H1 (cell line): ENCODE results near the gene SH2D5. TPM values are rescaled to one million over a fixed set of nuclear protein-coding genes. Genes with fewer than 3 reads are reported as not detected.

Experiments used
- CTCF ChIA-PET: fragments of 300-600 bp; sonication (Branson Sonifier 250); formaldehyde crosslinking; loops from one replicate; lab custom pipeline; 2021; ENCODE audit not compliant: partially characterized antibody; lab: Charles Lee
- POLR2A ChIA-PET: fragments of 300-600 bp; sonication (Branson Sonifier 250); formaldehyde crosslinking; loops from one replicate; lab custom pipeline; 2021; ENCODE audit warnings: inconsistent platforms; ENCODE audit not compliant: partially characterized antibody; lab: Charles Lee
- DNase-seq, 2 experiments: peaks; one replicate each; pipeline versions ENCODE4 v3.0.0 to v3.0.0-alpha.2; 2010 to 2022; ENCODE audit warnings: low spot score in 2 of 2, low read depth in 1 of 2, mixed read lengths in 1 of 2
- FAIRE-seq: peaks from 2 replicates; lab custom pipeline; 2011; peaks lifted over from hg19 to GRCh38; lab: Jason Lieb, UNC
- H2AFZ ChIP-seq: 2 replicates; pipeline ENCODE4 v1.8.1; 2012; ENCODE audit warnings: low read length, inconsistent platforms
- H2AK5ac ChIP-seq: 2 replicates; pipeline ENCODE4 v1.6.1; 2013; ENCODE audit warnings: low read depth, low read length
- H2BK120ac ChIP-seq: replicated peaks from 2 replicates; pipeline ENCODE3; 2013; ENCODE audit warnings: low read depth, low read length, inconsistent platforms
- H2BK12ac ChIP-seq: 2 replicates; pipeline ENCODE4 v1.6.1; 2013; ENCODE audit warnings: low read depth, low read length
- H2BK15ac ChIP-seq: 2 replicates; pipeline ENCODE4 v1.6.1; 2013; ENCODE audit warnings: low read length
- H2BK20ac ChIP-seq: 2 replicates; pipeline ENCODE4 v1.6.1; 2013; ENCODE audit warnings: low read length
- H2BK5ac ChIP-seq: 2 replicates; pipeline ENCODE4 v1.6.1; 2013; ENCODE audit warnings: low read depth, low read length
- H3K14ac ChIP-seq: 2 replicates; pipeline ENCODE4 v1.6.1; 2013; ENCODE audit warnings: inconsistent platforms; ENCODE audit not compliant: insufficient read length
- H3K18ac ChIP-seq: 2 replicates; pipeline ENCODE4 v1.6.1; 2013; ENCODE audit warnings: low read length; ENCODE audit errors: extremely low read depth
- H3K23ac ChIP-seq: 2 replicates; pipeline ENCODE4 v1.6.1; 2013; ENCODE audit warnings: inconsistent platforms; ENCODE audit not compliant: insufficient read length
- H3K23me2 ChIP-seq: 2 replicates; pipeline ENCODE4 v1.6.1; 2013; ENCODE audit warnings: low read depth, low read length
- H3K27ac ChIP-seq: 2 replicates; pipeline ENCODE4 v1.6.1; 2011; ENCODE audit warnings: low read depth, low read length, inconsistent platforms
- H3K27me3 ChIP-seq, 4 experiments: replicated peaks in 1 of 4; 1 replicate in 1 of 4; 2 replicates in 3 of 4; pipeline versions ENCODE4 v1.6.1 to v1.8.1; 2011 to 2013; ENCODE audit warnings: low read length in 3 of 4, mild to moderate bottlenecking in 3 of 4, inconsistent platforms in 2 of 4, mixed read lengths in 2 of 4, moderate library complexity in 1 of 4; ENCODE audit not compliant: control insufficient read depth in 3 of 4, insufficient read depth in 3 of 4; ENCODE audit errors: extremely low read depth in 1 of 4
- H3K36me3 ChIP-seq, 4 experiments: 2 replicates each; pipeline versions ENCODE4 v1.6.1 to v1.8.1; 2011 to 2013; ENCODE audit warnings: mild to moderate bottlenecking in 4 of 4, low read length in 3 of 4, moderate library complexity in 2 of 4, control low read depth in 1 of 4, inconsistent platforms in 1 of 4; ENCODE audit not compliant: insufficient read depth in 4 of 4, control insufficient read depth in 2 of 4
- H3K4ac ChIP-seq: replicated peaks from 2 replicates; pipeline ENCODE3; 2013; ENCODE audit warnings: low read length, low read depth, mixed read lengths, inconsistent platforms; ENCODE audit not compliant: insufficient read length
- H3K4me1 ChIP-seq, 4 experiments: replicated peaks in 1 of 4; 1 replicate in 1 of 4; 2 replicates in 3 of 4; pipeline versions ENCODE4 v1.6.1 to v1.8.1; 2011 to 2013; ENCODE audit warnings: low read length in 3 of 4, inconsistent platforms in 2 of 4, mixed read lengths in 1 of 4; ENCODE audit not compliant: insufficient read depth in 4 of 4, control insufficient read depth in 3 of 4
- H3K4me2 ChIP-seq, 2 experiments: 2 replicates each; pipeline versions ENCODE4 v1.6.1 to v1.8.1; 2011 to 2013; ENCODE audit warnings: low read depth in 2 of 2, low read length in 2 of 2, control low read depth in 1 of 2, inconsistent platforms in 1 of 2, mild to moderate bottlenecking in 1 of 2; ENCODE audit not compliant: insufficient read depth in 1 of 2
- H3K4me3 ChIP-seq, 4 experiments: fragments of 200-600, 300-600 bp in 1 of 4; sonication (generic), shearing (Covaris generic), sonication (Bioruptor Twin) in 1 of 4; 2 replicates each; pipeline versions ENCODE4 v1.5.1 to v1.8.1; 2011 to 2016; ENCODE audit warnings: low read length in 4 of 4, low read depth in 3 of 4, control low read depth in 2 of 4, inconsistent platforms in 2 of 4, mild to moderate bottlenecking in 2 of 4, mixed read lengths in 1 of 4, moderate library complexity in 1 of 4; ENCODE audit not compliant: insufficient read depth in 2 of 4; ENCODE audit errors: extremely low read depth in 1 of 4
- H3K56ac ChIP-seq: replicated peaks from 2 replicates; pipeline ENCODE3; 2013; ENCODE audit warnings: low read depth, mild to moderate bottlenecking, mixed read lengths, low read length, inconsistent platforms; ENCODE audit not compliant: insufficient read length
- H3K79me1 ChIP-seq: 2 replicates; pipeline ENCODE4 v1.6.1; 2013; ENCODE audit warnings: low read depth, low read length, control low read depth
- H3K79me2 ChIP-seq, 2 experiments: 2 replicates each; pipeline versions ENCODE4 v1.6.1 to v1.8.1; 2012 to 2013; ENCODE audit warnings: low read length in 2 of 2, mild to moderate bottlenecking in 2 of 2, inconsistent platforms in 1 of 2; ENCODE audit not compliant: insufficient read depth in 2 of 2, control insufficient read depth in 1 of 2
- H3K9ac ChIP-seq, 4 experiments: replicated peaks in 1 of 4; 1 replicate in 1 of 4; 2 replicates in 3 of 4; pipeline versions ENCODE4 v1.6.1 to v1.8.1; 2011 to 2013; ENCODE audit warnings: low read depth in 3 of 4, low read length in 3 of 4, control low read depth in 2 of 4, mild to moderate bottlenecking in 2 of 4, moderate library complexity in 2 of 4, inconsistent platforms in 1 of 4; ENCODE audit errors: extremely low read depth in 1 of 4
- H3K9me3 ChIP-seq, 2 experiments: 2 replicates each; pipeline versions ENCODE4 v1.6.1 to v1.8.1; 2012 to 2013; ENCODE audit warnings: mild to moderate bottlenecking in 2 of 2, moderate library complexity in 2 of 2, control low read depth in 1 of 2, inconsistent platforms in 1 of 2, low read depth in 1 of 2, low read length in 1 of 2, mixed read lengths in 1 of 2; ENCODE audit not compliant: insufficient read depth in 2 of 2
- H4K20me1 ChIP-seq, 2 experiments: replicated peaks in 1 of 2; 2 replicates each; pipeline versions ENCODE3 to v1.8.1; 2011 to 2013; ENCODE audit warnings: inconsistent platforms in 2 of 2, low read length in 2 of 2, mild to moderate bottlenecking in 1 of 2; ENCODE audit not compliant: insufficient read depth in 2 of 2, control insufficient read depth in 1 of 2
- H4K5ac ChIP-seq: 2 replicates; pipeline ENCODE4 v1.6.1; 2013; ENCODE audit warnings: low read length, low read depth, mixed read lengths, inconsistent platforms; ENCODE audit not compliant: insufficient read length
- H4K8ac ChIP-seq: 2 replicates; pipeline ENCODE4 v1.8.0; 2013; ENCODE audit warnings: mild to moderate bottlenecking, moderate library complexity, low read length, inconsistent platforms; ENCODE audit not compliant: insufficient read depth; ENCODE audit errors: extremely low read depth
- H4K91ac ChIP-seq: replicated peaks from 2 replicates; pipeline ENCODE3; 2013; ENCODE audit warnings: low read length, mixed read lengths, inconsistent platforms; ENCODE audit not compliant: insufficient read length
- BCL11A ChIP-seq, 2 experiments: IDR thresholded peaks; one replicate each; pipeline ENCODE4 v1.6.1; 2011; ENCODE audit warnings: low read depth in 2 of 2, low read length in 2 of 2, mild to moderate bottlenecking in 2 of 2
- CREB1 ChIP-seq: IDR thresholded peaks from 2 replicates; pipeline ENCODE4 v1.6.1; 2012; ENCODE audit warnings: inconsistent platforms
- EP300 ChIP-seq, 2 experiments: IDR thresholded peaks; 1 replicate in 1 of 2; 2 replicates in 1 of 2; pipeline ENCODE4 v1.6.1; 2011 to 2012; ENCODE audit warnings: low read depth in 2 of 2, low read length in 2 of 2, mild to moderate bottlenecking in 2 of 2, borderline replicate concordance in 1 of 2, inconsistent platforms in 1 of 2, moderate library complexity in 1 of 2
- WGBS, 2 experiments: shearing (Covaris generic) in 1 of 2; methylation state at CpG; one replicate each; pipeline versions ENCODE4 v1.1.6 to v1.1.7; 2013 to 2015; ENCODE audit warnings: low lambda C conversion rate in 2 of 2, mixed read lengths in 2 of 2, inconsistent platforms in 1 of 2, low coverage in 1 of 2, missing lambda C conversion rate in 1 of 2; ENCODE audit not compliant: insufficient replicate concordance in 2 of 2, insufficient coverage in 1 of 2, insufficient read length in 1 of 2; ENCODE audit errors: extremely low coverage in 1 of 2, missing lambda C conversion rate in 1 of 2; 5-methylcytosine and 5-hydroxymethylcytosine counted together
- polyA plus RNA-seq, 7 experiments: library from polyadenylated mRNA; depleted of rRNA in 3 of 7; stranded (reverse) in 5 of 7; unstranded in 2 of 7; fragments of >200 nt in 5 of 7; fragments of 200-250 nt in 2 of 7; gene quantifications; 1 replicate in 5 of 7; 2 replicates in 1 of 7; 4 replicates in 1 of 7; pipeline versions ENCODE4 v1.2.1 to v1.2.3, GENCODE V29; 2011 to 2013; ENCODE audit warnings: missing spikeins in 2 of 7, mixed read lengths in 2 of 7
- total RNA-seq: library from RNA; stranded (reverse); fragmentation: NEBNext Ultra II Directional; extraction: Animal tissue kit (Norgen Biotek cat#: 25700); gene quantifications from 2 replicates; pipeline ENCODE4 v1.2.1, GENCODE V29; 2021

SH2D5 gene
- total and polyA plus RNA-seq, 2 of the 8 experiments (the other 6 are each of a cell fraction or from before 2014, with no cell fraction given), result 13.2 to 18.4 TPM

DNA sequence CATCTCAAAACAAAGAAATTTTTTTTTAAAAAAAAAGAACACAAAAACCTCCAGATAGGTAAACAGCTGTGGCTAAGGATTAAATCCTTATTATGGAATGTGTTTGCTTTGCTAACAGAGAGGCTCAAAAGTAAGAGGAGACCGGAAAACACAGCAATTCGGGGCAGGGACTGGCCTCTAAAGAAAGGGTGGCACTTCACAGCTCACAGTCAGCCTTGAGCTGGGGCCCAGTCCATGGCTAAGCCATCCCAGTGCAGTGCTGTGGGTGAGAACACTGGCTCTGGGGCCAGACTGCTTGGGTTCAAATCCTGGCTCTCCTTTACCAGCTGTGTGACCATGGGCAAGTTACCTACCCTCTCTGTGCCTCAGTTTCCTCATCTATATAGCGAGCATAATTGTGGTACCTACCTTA lies 42.9 kb downstream of the SH2D5 start:
- Histone ChIP-seq H3K23me2 (no peaks in the 10 kb centered on the region), H3K18ac (no peak overlapping the region), H2AK5ac (no peak overlapping the region), H3K23ac (no peak overlapping the region), H3K36me3 (peaks cover 0 to 3% (median 0%) of the 10 kb centered on the region in 4 experiments; a peak in 1 of 8 replicates), H2BK20ac (no peak overlapping the region), H3K4me3 (no peak overlapping the region), H2AFZ (no peak overlapping the region), H3K79me2 (no peaks in the 10 kb centered on the region), H4K5ac (no peak overlapping the region), H4K8ac (no peak overlapping the region), H3K9me3 (no peaks in the 10 kb centered on the region), H3K9ac (no peak overlapping the region), H3K4me1 (no peaks in the 10 kb centered on the region; a peak in 1 of 7 replicates), H3K4ac (no peak overlapping the region), H3K4me2 (no peak overlapping the region), H3K27ac (no peak overlapping the region), H2BK12ac (no peak overlapping the region), H3K56ac (no peak overlapping the region), H2BK15ac (no peak overlapping the region), H2BK5ac (no peak overlapping the region), H4K20me1 (no peaks in the 10 kb centered on the region), H3K14ac (no peak overlapping the region), H3K79me1 (no peaks in the 10 kb centered on the region), H4K91ac (no peak overlapping the region), H2BK120ac (no peak overlapping the region), H3K27me3 (no peaks in the 10 kb centered on the region)
- WGBS, 2 experiments, result 96% methylated on average over 3 of the region's 3 CpGs; no CpG with 5 or more reads in 1 of the 2 experiments
- no peak for TF ChIP-seq EP300 (IDR thresholded peaks at IDR 0.05; ENCODE audit: borderline replicate concordance in 1 of 2, low read depth in 2 of 2, low read length in 2 of 2)
- no peak for TF ChIP-seq BCL11A (IDR thresholded peaks at IDR 0.05; ENCODE audit: low read depth in 2 of 2, low read length in 2 of 2)
- no peak for TF ChIP-seq CREB1
- CTCF ChIA-PET, result no interaction called here
- no peak for DNase-seq
- FAIRE-seq, result no peak
- POLR2A ChIA-PET, result no interaction called here
